Measurements from ENCODE around the gene IQCH.
A peak's percentile ranks its signal among the peaks of the same experiment; 100 is the strongest.
"Not testable (repeated sequence)": the region's sequence is repeated elsewhere in the genome, so short reads cannot be mapped to it uniquely, and the experiment has no call there.

The IQCH gene

DNA sequence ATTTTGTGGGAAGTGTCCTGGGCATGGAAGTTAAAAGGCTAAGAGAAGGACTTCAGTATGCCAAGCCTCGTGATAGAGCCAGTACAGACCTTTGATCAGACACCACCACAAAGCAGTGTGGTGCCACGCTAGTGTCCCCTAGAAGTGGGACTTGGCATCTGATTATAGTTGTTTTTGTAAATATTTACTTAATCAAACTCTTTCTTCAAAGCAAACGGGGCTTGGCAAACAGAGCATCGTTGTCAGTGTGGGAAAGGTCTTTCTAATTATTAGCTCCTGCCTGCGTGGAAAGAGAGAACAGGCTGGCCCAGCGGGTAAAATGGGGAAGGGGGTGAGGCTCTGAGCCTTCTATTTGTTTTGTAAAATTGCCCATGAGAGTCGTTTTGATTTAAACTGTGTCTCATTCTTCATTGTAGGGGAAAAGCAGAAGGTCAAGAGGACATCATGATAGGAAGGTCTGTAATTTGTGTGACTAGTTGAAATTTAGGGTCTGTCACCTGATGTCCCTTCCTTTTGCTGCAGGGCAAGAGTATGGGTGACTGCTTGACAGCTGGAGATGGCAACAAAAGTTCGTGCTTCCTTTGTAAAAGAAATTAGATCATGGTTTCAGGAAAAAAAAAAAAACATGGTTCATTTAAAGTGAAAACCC is 105.0 kb downstream of the IQCH start:
- DNase-seq = no peak

- no peak for DNase-seq
These were observed 106.5 kb downstream of the IQCH start for GRCh38 chr15:67361100-67361499.

- not testable (repeated sequence) for DNase-seq
These were observed 109.1 kb downstream of the IQCH start for GRCh38 chr15:67363712-67364111.

- no peak for DNase-seq
These were observed 111.4 kb downstream of the IQCH start for GRCh38 chr15:67365994-67366393.

DNA sequence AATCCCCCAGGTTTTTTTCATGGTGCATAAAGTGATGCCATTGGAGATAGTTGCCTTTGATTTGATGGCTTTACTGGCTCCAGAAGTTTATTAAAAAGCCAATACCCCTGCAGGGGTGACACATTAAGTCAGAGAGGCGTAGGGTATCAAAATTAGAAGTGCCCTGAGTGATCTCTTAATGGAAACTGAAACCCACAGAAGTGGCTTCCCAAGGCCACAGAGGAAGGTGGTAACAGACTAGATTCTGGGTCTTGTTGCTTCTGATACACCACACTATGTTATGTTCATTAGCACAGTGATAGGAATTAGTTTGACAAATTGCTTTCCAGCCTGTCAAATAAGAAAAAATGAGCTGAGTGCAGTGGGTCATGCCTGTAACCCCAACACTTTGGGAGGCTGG is 112.3 kb downstream of the IQCH start:
- no peak for DNase-seq

- no peak for DNase-seq
These were observed 114.9 kb downstream of the IQCH start for GRCh38 chr15:67369359-67369998.

DNA sequence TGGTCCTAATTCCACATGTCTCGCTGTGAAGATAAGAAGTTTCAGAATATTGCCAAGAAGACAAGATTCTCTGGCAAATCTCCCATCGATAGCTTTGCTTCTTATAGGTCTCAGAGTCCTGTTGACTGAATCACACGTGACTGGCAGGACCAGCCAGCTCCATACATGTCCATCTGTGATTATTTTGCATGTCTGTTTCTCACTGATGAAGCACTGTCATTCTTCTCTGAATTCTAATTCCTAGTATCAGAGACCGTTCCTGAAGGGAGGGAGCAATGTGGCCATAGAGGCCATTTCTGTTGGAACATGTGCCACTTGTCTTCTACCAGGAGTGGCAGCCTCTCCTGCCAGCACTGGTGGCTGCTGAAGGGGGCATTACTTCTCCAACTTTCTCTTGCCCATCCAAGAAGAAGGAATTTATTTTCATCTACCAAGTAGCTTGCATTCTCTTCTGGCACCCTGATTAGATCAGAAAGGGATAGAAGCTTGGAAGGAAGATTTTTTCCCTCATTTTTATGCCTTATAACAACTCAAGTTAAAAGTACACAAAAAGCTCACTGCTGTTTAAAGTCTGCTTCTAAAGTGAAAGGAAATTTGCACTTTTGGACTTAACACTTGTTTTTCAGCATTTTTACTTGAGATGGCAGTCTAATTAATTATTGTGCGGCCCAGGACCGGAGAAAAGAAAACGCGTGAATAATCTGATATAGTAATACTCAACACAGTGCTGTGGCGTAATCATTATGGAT is 115.8 kb downstream of the IQCH start:
- DNase-seq = no peak

- DNase-seq = no peak
These were observed 118.0 kb downstream of the IQCH start for GRCh38 chr15:67372543-67372942.

GRCh38 chr15:67372986-67373675 is 118.5 kb downstream of the IQCH start:
- no peak for DNase-seq

GRCh38 chr15:67373971-67374370 is 119.4 kb downstream of the IQCH start:
- DNase-seq = no peak

DNA sequence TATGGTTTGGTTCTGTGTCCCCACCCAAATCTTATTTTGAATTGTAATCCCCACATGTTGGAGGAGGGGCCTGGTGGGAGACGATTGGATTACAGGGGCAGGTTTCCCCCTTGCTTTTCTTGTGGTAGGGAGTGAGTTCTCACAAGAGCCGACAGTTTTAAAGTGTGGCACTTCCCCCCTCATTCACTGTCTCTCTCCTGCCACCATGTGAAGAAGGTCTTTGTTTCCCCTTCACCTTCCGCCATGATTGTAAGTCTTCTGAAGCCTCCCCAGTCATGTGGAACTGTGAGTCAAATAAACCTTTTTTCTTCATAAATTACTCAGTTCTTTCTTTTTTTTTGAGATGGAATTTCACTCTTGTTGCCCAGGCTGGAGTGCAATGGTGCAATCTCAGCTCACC is 124.9 kb downstream of the IQCH start:
- DNase-seq = no peak

- DNase-seq = no peak
These were observed 126.3 kb downstream of the IQCH start for GRCh38 chr15:67380921-67381320.

DNA sequence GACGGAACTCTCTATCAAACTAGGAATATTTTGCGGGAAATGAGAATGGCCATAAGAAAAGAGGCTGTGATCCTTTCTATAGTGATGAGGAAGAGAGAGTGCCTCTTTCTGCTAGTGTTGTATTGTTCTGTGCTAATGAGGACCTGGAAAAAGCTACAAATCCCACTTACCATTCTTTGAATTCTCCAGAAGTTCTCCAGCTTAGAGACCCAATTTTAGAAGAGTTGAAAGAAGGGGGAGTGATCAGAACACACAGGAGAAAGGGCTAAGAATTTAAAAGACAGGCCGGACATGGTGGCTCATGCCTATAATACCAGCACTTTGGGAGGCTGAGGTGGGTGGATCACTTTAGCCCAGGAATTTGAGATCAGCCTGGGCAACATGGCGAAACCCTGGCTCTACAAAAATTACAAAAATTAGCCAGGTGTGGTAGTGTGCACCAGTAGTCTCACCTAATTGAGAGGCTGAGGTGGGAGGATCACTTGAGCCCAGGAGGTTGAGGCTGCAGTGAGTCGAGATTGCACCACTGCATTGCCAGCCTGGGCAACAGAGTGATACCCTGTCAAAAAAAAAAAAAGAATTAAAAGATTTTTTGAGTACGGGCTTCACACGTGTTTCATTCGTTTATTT is 126.9 kb downstream of the IQCH start:
- DNase-seq = no peak

GRCh38 chr15:67382723-67383122 is 128.1 kb downstream of the IQCH start:
- no peak for DNase-seq

GRCh38 chr15:67383899-67384298 is 129.3 kb downstream of the IQCH start:
- no peak for DNase-seq

DNA sequence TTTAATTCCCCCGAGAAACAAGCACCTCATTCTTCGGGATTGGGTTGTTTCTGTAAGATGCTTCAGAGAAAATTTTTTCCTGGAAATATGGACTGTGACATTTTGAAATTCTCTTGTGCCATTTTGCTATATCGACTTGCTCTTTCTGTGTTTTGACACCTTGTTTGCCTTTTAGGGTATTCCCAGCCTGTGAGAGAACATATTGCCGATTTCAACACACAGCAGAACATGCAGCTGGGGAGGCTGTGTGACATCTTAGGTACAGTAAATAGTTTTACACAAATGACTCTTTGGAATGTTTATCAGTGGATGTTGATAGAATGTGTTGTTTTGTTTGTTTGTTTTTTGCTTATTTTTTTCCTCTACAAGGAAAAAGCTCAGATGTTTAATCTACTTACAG is 130.2 kb downstream of the IQCH start:
- DNase-seq = no peak

DNA sequence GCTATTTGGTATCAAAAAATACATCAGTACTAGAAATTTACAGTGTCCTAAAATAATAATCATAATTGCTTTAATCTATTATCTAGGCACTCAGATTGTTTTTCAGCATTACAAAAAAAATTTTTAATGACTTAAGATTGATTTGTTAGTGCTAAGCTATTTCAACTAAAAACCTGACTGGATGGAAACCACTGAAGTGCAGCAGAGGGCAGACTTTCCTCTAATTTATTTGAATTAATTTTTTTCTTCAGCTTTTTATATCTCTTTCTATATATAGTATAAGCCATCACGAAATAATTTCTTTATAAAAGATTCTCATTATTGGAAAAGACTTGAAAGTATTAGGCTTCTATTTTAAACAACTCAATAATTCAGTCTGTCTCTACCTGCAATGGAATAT is 131.4 kb downstream of the IQCH start:
- DNase-seq = no peak

DNA sequence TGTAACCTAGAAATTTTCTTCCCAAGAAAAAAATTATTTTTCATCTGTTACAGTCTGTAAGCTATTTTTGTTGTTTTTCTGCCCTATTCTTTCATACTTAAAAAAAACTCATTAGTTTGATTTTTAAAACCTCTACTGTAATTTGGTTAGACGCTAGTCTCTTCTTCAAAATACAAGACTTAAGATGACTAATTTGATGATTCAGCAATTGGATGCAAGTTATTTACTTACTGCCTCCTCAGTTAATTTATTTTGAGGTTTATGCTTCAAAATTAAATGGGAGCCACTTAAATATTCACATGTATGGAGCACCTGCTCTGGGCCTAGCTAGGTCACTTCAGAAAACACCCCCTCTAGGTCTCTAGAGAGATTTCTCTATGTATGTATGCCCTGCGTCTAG is 132.4 kb downstream of the IQCH start:
- no peak for DNase-seq

- no peak for DNase-seq
These were observed 135.4 kb downstream of the IQCH start for GRCh38 chr15:67389975-67390374.

- DNase-seq = no peak
These were observed 140.5 kb downstream of the IQCH start for GRCh38 chr15:67394873-67395639.

GRCh38 chr15:67396114-67396513 is 141.5 kb downstream of the IQCH start:
- DNase-seq = peak; percentile 9

DNA sequence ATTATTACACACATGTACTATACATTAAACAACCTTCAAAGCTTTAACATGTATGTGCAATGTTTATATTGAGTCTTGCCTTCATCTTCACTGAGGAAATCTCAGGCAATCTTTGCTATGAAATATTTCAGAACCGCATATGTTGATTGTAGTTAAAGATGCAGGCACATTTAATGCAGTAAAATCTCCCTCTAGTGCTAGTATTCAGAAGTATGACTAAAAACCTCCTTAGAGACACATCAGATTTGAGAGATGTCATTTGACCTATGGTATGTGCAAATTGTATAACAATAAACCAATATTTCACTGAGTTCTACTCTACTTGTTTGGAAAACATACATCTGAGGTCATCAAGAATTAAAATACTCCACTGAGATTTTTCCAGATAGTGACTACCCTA is 142.6 kb downstream of the IQCH start:
- no peak for DNase-seq
